CD4-positive, alpha-beta T cell treated with Interleukin-6 for 4 hours (primary cell): Measurements from ENCODE around the gene IPO11.
"Not testable (repeated sequence)": the region's sequence is repeated elsewhere in the genome, so short reads cannot be mapped to it uniquely, and the experiment has no call there.

Experiments used
- DNase-seq: peaks from one replicate; pipeline ENCODE4 v3.0.0-alpha.2; 2020; ENCODE audit warnings: mixed read lengths

IPO11 gene

DNA sequence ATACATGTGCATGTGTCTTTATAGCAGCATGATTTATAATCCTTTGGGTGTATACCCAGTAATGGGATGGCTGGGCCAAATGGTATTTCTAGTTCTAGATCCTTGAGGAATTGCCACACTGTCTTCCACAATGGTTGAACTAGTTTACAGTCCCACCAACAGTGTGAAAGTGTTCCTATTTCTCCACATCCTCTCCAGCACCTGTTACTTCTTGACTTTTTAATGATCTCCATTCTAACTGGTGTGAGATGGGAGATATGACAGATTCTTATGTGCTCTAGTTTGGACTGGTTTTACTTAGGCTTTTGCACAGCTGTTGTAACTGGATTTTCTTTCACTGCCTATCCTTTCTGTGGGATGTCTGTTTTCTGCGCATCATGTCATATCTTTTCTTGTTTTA, 108.2 kb downstream of the IPO11 start:
- DNase-seq, result not testable (repeated sequence)

DNA sequence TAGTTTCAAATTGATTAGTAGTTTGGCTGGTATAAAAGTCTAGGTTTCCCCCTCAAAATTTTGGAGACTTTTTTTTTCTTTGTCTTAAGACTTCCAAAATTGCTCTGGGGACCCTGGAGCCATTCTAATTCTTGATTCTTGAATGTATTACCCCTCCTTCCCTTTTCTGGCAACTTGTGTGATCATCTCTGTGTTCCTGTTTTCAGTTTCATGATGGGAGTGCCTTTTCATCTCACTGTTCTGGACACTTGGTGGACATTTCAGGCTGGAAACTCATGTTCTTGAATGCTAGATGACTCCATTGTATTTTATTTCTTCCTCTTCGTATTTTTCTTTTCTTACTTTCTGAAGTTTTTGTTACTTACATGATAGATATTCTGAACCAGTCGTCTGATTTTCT, 108.8 kb downstream of the IPO11 start:
- no peak for DNase-seq

DNA sequence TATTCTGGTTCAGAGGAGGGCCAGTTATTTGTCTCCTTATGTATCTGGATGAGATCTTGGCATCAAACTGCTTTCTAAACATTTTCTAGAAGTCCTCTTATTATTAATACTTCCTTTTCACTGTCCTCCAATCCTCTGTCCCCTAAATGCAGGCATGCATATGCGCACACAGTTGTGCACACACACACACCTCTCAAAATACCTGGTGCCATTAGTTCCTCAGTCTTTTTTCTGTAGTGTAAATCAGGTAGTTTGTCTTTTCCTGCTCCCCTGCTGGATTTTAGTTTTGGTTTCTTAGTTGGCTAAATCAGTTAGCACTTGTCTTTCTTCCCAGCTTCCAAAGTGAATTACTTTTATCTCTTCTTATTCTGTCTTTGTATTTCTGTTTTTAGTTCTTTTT, 110.2 kb downstream of the IPO11 start:
- no peak for DNase-seq

DNA sequence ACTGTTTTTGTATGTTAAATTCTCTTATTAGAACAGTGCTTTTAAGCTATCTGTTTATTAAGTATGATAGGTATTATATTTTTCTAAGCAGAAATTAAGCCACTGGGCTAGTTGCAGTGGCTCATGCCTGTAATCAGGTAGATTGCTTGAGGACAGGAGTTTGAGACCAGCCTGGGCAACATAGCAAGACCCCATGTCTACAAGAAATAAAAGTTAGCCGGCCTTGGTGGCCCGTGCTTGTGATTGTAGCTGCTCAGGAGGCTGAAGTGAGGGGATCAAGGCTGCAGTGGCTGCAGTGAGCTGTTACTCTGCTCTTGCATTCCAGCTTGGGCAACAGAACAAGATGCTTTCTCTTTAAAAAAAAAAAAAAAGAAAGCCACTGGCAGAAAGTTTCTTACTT, 121.0 kb downstream of the IPO11 start:
- DNase-seq, result no peak

DNA sequence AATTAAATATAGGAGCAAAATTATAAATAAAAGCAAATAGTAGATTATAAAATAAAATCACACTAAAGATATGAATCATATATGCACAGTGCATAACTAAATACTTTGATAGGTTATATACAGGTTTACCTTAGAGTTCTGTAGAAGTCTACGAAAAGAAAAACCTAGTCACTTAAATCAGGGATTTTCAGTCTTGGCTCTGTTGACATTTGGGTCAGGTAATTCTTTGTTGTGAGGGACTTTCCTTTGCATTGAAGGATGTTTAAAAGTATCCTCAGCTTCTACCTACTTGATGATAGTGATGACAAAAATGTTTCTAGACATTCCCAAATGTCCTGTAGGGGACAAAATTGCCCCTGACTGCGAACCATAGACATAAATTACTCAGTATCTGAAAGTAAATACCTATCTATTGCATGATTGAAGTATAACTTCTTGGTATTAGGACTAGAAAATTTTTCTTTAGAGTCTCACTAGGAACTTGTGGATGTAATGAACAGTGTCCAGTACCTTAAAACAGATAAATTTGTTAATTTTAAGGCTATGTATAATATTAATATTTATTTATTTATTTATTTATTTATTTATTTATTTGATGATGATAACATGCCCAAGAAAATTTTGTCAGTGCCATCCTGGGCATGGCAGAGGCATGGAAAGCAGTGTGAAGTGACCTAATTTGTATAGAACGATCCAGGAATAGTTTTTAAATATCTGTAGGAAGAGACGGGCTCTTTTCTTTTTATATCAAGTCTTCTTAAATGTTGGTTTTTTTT, 122.1 kb downstream of the IPO11 start:
- DNase-seq, result no peak

DNA sequence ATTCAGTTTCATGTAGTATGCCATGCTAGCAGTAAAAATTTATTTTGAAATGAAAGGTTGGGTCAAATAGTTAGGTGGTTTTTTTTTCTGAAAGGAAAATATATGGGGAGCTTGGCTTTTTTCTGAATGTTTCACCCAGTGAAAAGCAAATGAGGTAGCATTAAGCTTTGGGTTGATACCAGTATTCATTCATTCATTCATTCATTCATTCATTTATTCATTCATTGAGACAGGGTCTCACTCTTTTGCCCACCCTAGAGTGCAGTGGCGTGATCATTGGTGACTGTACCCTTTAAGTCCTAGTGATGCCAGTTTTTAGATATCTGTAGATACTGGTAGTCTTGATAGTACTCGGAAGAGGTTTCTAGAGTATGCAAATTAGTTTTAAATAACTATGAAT, 123.7 kb downstream of the IPO11 start:
- no peak for DNase-seq

DNA sequence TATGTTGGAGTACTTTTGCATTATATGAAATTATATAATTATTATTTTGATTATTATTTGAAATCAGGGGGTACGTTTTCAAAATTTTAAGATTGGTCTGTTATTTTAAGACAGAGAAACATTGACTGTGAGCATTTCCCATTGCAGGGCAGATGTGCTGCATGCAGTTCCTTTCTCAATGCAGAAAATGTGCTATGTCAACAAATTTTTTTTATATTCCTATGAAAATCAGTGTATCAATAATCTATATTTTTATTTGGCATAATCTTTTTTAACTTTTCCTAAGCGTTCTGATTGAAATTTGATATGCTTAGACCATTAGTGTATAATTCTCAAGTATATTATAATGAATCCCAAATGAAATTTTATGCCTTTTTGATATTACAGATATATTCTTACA, 124.2 kb downstream of the IPO11 start:
- no peak for DNase-seq

DNA sequence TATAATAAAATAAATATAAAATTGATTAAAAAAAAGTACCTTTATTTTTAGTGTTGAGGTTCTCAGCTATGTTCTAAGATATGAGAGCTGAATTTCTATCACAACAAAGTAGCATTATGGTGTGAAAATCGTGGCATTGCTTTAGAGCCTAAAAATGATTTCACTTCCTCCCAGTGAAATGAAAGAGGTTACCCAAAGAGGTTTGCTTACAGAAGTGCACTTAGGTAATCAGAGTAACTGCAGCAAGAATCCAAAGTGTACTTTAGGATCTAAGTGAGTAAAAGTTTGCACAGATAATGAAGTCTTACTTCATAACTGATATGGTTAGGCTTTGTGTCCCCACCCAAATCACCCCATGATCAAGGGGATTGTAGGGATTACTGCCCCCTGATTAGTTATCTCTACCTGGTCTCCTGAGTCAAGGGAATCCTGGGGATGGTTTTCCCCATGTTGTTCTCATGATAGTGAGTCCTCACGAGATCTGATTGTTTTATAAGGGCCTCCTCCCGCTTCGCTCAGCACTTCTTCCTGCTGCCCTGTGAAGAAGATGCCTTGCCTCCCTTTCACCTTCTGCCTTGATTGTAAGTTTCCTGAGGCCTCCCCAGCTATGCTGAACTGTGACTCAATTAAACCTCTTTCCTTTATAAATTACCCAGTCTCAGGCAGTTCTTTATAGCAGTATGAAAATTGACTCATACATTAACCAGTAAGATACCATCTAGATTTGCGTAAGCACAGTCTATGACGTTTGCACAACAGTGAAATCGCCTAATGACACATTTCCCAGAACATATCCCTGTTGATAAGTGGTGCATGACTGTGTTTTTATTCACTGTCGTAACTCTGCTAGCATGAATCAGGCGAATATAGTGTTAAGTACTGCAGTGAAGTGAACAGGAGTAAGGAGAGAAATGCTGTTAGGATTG, 125.7 kb downstream of the IPO11 start:
- DNase-seq, result no peak

DNA sequence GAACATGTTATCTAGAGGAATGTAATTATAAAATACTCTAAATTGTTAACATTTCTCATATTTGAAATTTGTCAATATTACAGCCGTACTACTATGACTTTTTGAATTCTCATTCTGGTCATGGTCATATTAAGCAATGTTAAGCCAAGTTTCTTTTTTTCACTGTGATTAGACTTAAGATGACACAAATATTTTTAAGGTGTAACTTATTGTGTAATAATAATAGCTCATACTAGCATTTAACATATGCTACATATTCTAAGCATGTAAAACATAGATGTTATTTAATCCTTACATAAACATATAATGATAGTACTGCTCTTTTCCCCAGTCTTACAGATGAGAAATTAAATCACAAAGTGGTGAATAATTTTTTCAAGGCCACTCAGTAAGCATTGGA, 130.2 kb downstream of the IPO11 start:
- no peak for DNase-seq

DNA sequence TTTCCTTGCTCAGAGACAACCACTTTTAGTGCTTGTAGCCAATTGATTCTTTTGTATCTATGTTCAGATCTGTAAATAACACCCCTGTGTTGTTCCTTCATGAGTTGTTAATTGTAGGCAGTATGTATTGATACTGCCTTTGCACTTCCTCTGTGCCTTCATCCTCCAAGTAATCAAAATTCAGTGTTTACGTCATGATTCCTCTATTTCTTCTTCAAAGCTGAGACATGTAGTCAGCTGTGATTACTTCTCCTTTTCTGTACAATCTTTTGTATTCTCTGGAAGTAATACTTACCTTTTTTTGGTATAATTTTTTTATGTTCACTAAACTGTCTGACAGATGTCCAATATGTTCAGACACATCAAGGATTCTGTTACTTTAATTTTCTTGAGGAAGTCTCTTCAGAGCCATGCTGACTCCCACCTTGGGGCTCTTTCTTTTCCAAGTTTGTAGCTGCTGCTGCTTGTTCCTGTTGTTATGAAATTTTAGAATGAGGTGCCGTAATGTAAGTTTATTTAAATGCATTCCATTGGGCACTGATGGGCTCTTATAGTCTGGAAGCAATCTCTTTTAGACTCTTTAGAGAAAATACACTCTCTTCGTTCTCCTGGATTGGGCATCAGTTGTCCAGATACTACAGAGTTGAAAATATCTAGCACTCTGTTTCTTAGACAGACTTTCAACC, 135.5 kb downstream of the IPO11 start:
- no peak for DNase-seq

DNA sequence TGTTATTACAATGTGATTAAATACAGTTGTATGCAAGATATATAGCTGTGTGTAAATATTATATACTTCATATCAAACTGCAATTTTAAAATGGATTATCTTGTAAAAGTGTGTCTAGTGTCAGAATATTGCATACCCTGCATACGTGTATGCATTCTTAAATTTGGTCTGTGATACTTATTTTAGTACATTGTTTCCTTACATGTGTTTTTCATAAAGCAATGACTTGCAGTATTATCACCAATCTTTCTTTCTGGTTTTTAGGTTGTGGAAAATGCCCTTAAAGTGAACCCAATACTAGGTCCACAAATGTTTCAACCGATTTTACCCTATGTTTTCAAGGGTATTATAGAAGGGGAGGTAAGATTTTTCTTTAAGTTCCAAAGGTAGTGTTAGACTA, 137.5 kb downstream of the IPO11 start:
- DNase-seq, result no peak

DNA sequence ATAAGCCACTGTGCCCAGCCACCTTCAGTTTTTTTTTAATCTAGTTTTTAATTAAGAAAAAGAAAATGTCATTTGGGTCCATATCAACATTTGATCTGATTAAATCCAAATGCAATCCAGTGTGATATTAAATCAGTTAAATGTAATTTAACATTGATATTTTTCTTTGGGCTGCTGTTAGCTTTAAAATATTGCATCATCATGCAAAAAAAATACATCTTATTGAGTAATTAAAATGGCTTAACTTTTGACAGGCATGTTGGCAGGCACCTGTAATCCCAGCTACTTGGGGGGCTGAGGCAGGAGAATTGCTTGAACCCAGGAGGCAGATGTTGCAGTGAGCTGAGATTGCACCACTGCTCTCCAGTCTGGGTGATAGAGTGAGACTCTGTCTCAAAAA, 143.4 kb downstream of the IPO11 start:
- no peak for DNase-seq

DNA sequence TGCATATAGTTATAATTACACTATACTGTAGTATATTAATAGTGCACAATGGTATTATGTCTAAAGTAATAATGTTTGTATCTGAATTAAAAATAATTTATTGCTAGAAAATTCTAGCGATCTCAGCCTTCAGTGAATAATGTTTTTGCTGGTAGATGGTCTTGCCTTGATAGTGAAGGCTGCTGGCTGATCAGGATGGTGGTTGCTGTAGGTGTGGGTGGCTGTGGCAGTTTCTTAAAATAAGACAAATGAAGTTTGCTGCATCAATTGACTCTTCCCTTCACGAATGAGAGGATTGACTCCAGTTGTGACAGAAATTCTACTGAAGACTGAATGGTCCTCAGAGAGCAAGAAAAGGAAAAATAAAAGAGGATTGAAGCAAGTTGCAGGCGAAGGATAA, 146.4 kb downstream of the IPO11 start:
- DNase-seq, result no peak

DNA sequence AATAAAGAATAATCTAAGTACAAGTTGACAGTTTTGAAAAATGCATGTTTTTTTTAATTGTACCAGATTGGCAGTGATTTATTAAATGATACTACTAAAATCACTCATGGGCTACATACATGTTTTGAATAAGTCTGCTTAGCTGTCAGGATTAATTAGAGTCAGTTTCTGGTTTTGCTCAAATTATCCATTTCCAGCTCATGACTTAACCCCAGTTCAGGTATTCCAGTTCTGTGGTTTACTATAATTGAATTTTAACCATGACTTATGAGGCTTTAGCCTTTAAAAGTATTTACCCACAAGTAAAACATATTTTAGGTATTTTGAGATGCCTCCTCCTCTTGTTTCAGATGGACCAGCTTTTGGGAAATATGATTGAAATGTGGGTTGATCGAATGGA, 148.2 kb downstream of the IPO11 start:
- no peak for DNase-seq

DNA sequence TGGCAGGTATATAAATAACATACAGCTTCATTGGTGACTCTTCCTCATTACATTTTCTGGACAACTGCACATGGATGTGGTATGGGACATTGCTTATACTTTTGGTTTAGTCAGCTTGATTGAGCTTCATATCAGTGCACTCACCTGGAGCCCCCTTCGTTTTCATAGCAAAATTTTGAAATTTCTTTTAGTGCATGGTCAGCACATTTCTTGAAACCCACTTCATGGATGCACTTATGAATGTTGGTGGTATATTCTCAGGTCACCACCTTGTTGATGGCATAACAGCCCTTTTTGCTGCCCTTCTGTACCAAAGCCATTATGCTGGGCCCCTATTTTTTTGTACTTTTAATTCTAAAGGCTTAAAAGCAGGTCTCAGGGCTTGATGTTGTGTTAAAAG, 149.3 kb downstream of the IPO11 start:
- DNase-seq, result no peak

DNA sequence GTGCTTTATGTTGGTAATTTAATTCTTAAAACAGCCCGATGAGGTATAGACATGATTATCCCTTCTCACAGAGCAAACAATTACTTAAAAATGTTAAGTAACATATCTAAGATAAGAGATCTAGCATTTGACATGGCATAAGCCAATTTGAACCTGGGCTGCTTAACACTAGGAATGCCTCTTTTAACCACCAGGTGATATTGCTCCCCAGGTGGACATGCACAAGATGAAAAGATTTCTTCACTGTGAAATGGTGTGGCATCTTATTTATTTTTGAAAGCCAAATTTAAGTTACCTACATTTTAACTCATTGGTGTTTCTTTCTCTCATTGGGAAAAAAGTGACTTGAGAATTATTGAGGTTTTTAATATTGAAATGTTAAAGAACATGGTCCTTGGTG, 150.3 kb downstream of the IPO11 start:
- no peak for DNase-seq

DNA sequence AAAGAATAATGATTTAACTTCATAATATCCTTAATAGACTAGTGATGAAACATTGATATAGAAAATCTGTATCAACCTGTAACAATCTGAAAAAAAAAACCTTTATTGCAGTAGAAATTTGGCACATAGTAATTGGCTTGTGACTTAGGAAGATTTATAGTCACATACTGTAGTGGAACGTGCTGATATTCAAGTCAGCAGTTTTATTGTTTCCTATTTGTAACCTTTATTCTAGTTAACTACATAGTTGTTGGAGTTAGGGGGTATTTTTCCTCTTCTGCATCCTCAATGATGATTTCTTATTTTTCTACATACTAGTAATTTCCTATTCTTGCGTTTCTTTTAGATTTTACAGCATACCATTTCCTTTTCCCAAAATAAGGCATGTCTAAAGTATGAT, 151.5 kb downstream of the IPO11 start:
- DNase-seq, result no peak

DNA sequence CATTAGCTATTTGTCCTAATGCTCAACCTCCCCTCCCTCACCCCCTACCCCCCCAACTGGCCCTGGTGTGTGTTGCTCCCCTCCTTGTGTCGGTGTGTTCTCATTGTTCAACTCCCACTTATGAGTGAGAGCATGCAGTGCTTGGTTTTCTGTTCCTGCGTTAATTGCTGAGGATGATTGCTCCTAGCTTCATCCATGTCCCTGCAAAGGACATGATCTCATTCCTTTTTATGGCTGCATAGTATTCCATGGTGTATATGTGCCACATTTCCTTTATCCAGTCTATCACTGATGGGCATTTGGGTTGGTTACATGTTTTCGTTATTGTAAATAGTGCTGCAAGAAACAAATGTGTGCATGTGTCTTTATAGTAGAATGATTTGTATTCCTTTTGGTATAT, 153.2 kb downstream of the IPO11 start:
- DNase-seq, result not testable (repeated sequence)

DNA sequence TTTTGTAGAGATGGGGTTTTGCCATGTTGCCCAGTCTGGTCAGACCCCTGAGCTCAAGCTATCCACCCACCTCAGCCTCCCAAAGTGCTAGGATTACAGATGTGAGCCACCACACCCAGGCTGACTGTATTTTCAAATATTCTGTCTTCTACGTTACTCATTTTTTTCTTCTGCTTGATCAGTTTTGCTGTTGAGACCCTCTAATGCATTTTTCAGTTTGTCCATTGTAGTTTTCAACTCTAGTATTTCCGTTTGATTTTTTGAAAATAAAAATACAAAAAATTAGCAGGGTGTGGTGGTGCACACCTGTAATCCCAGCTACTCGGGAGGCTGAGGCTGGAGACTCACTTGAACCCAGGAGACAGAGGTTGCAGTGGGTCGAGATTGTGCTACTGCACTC, 155.6 kb downstream of the IPO11 start:
- DNase-seq, result no peak

DNA sequence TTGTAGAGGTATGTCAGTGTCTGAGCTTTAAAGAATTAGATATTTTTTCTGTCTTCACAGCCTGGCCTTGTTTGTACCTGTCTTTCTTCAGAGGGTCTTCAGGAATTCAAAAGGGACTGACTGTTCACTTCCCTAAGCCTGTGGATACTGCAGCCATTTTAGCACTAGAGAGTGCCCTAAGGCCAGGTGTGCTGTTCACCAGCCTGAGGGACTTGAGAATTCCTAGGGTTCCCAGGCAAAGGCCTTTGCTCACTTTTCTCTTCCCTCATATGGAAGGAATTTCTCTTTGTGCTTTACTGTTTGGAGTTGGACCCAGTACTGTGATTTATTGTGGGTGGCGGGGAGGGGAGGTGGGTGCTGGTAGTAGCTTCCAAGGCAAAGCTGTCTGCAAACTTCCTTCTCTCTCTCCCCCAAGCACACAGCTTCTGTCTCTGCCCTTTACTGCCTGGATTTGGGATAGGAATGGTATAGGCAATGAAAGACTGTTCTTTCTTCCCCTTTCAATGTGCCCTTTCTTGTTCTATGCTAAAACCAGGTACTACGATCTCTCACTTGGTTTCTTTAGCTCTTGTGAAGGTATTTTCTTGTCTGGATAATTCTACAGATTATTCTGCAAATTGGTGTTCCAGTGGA, 156.4 kb downstream of the IPO11 start:
- no peak for DNase-seq

DNA sequence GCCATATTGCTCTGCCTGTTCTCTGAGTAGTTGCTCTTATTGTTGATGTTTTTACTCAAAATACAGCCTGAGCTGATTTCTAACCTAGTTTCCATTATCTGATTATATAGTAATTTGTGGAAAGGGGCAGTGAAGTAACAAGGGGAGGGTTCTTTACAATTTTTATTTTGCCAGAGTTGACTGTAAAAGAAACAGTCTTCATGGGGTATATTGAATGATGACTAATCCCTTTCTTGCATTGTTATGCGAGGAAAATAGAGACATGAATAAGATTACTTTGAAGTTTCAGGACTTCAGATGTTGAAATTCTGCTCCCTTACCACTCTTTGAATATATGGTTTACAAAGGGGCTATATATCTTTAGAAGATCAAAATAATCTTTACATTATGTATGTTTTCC, 156.9 kb downstream of the IPO11 start:
- DNase-seq, result no peak

DNA sequence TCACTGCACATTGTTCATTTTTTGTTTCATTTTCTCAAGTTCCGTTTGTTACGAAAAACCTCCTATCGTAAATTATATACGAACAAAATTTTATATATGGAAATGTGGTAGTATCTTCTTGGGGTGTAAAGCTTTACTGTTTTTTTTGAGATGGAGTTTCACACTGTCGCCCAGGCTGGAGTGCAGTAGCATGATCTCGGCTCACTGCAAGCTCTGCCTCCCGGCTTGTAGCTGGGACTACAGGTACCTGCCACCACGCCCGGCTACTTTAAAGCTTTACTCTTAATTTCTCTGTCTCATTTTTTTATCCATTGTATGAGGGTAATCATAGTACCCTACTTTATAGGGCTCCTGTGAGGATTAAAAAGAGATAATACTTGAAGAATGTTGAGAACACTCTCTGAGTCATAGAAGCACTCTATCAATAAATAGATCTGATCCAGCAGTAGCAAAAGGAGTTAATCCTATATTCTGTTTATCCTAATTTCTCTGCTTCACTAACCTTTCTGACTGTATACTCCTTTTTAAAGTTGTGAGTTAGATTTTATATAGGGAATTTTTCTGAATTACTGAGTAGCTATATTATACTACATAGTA, 160.5 kb downstream of the IPO11 start:
- no peak for DNase-seq

DNA sequence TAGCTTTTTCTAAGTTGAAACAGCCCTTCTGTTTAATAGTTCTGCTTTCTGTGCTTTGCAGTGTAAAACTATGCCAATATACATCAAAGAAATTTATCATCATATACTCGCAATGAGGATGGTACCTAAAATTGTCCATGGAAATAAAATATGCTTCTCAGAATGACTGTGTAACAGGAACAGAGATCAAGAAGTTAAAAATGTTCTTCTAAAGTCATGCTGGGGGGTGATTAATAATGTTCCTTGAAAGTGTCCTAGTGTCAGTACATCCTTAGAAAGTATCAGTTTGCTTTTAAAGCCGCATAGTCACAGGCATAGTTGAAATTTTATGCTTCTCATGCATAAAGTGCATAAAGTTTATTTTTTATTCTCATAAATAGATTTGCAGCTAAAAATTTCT, 162.0 kb downstream of the IPO11 start:
- DNase-seq, result no peak
